ENCODE measurements around the gene NBEAL2. TPM values are rescaled to one million over a fixed set of nuclear protein-coding genes. Genes with fewer than 3 reads are reported as not detected.
A peak's percentile ranks its signal among the peaks of the same experiment; 100 is the strongest.

NBEAL2 gene
- total RNA-seq, 1 experiment from 2014 or later, result 80.0 TPM

GRCh38 chr3:46953234-46954010 is 26.0 kb upstream of the NBEAL2 start:
- no peak for ATAC-seq
- peaks cover 48% of the 10 kb centered on the region for H3K4me1 Mint-ChIP-seq
- DNase-seq (ENCODE audit: low spot score), result no peak
- H3K9me3 Mint-ChIP-seq, result no peaks in the 10 kb centered on the region
- CTCF ChIA-PET, result interaction anchor here (1.3 to 4.6 kb wide), 3 partner anchors 18 to 44 kb away, joined by 4 to 15 read pairs (median 8); no protein-coding TSS in a partner anchor
- peak overlapping the region; percentile 54; the same call in 1 of the 2 replicates for H3K27ac Mint-ChIP-seq
- H3K4me3 Mint-ChIP-seq, result no peak overlapping the region
- H3K27me3 Mint-ChIP-seq (ENCODE audit: low read depth), result no peaks in the 10 kb centered on the region
- POLR2A ChIA-PET, result no interaction called here
- TF ChIP-seq ZBTB43 (CRISPR knock-in tag; IDR thresholded peaks at IDR 0.05) (no peak), HMGA2 (CRISPR knock-in tag; IDR thresholded peaks at IDR 0.05) (no peak), PRRX2 (CRISPR knock-in tag; IDR thresholded peaks at IDR 0.05) (no peak), USF2 (CRISPR knock-in tag; IDR thresholded peaks at IDR 0.05) (no peak), ATF6 (CRISPR knock-in tag; IDR thresholded peaks at IDR 0.05) (no peak), GTF2I (CRISPR knock-in tag; conservative IDR thresholded peaks at IDR 0.05) (no peak)
- H3K36me3 Mint-ChIP-seq, result no peaks in the 10 kb centered on the region

DNA sequence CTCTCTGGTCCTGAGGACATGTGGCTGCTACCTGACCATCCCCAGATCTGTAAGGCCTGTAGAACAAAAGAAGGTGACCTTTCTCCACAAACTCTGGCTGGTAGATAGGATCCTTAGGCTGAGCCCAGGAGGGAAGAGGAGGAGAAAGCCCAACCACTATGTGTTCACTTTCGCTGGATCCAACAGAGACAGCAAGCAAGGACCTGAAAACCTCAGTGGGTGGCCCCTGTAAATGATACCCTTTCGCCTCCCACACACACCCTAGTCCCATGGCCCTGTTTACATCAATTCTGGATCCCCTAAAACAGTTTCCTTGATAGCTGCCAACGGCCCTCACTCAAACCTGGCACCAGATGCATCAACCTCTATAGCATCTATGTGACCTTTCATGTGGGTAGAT is 25.3 kb upstream of the NBEAL2 start:
- H3K4me1 Mint-ChIP-seq, result peaks cover 48% of the 10 kb centered on the region
- H3K9me3 Mint-ChIP-seq, result no peaks in the 10 kb centered on the region
- DNase-seq (ENCODE audit: low spot score) (no peak), ATAC-seq (no peak)
- H3K27me3 Mint-ChIP-seq (ENCODE audit: low read depth), result no peaks in the 10 kb centered on the region
- no peak overlapping the region for H3K4me3 Mint-ChIP-seq
- ChIA-PET CTCF (interaction anchor here (1.3 to 4.6 kb wide), 3 partner anchors 19 to 44 kb away, joined by 4 to 15 read pairs (median 8); no protein-coding TSS in a partner anchor), POLR2A (no interaction called here)
- TF ChIP-seq FOXK1 (CRISPR knock-in tag; IDR thresholded peaks at IDR 0.05) (no peak), ATF6 (CRISPR knock-in tag; IDR thresholded peaks at IDR 0.05) (no peak), ZNF263 (CRISPR knock-in tag; IDR thresholded peaks at IDR 0.05; ENCODE audit: low read depth) (no peak), ETV6 (CRISPR knock-in tag; IDR thresholded peaks at IDR 0.05) (no peak), ZNF512 (CRISPR knock-in tag; IDR thresholded peaks at IDR 0.05; ENCODE audit: borderline replicate concordance) (no peak), ARID4B (CRISPR knock-in tag; IDR thresholded peaks at IDR 0.05; ENCODE audit: borderline replicate concordance) (no peak), ATF2 (CRISPR knock-in tag; IDR thresholded peaks at IDR 0.05; ENCODE audit: borderline replicate concordance, low read depth) (no peak), JUN (CRISPR knock-in tag; IDR thresholded peaks at IDR 0.05) (no peak)
- TF ChIP-seq, protein P1, sequence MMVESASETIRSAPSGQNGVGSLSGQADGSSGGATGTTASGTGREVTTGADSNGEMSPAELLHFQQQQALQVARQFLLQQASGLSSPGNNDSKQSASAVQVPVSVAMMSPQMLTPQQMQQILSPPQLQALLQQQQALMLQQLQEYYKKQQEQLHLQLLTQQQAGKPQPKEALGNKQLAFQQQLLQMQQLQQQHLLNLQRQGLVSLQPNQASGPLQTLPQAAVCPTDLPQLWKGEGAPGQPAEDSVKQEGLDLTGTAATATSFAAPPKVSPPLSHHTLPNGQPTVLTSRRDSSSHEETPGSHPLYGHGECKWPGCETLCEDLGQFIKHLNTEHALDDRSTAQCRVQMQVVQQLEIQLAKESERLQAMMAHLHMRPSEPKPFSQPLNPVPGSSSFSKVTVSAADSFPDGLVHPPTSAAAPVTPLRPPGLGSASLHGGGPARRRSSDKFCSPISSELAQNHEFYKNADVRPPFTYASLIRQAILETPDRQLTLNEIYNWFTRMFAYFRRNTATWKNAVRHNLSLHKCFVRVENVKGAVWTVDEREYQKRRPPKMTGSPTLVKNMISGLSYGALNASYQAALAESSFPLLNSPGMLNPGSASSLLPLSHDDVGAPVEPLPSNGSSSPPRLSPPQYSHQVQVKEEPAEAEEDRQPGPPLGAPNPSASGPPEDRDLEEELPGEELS (CRISPR knock-in tag; IDR thresholded peaks at IDR 0.05), result no peak
- H3K27ac Mint-ChIP-seq, result peak overlapping the region; percentile 54
- no peaks in the 10 kb centered on the region for H3K36me3 Mint-ChIP-seq

Measured in WTC11 (cell line).